Sigmoid colon (tissue), 7 donors: ENCODE measurements around the gene DUXA. TPM values are rescaled to one million over a fixed set of nuclear protein-coding genes. Genes with fewer than 3 reads are reported as not detected.
"Not testable (repeated sequence)": the region's sequence is repeated elsewhere in the genome, so short reads cannot be mapped to it uniquely, and the experiment has no call there.

Source experiments
- DNase-seq: peaks from one replicate; pipeline ENCODE4 v3.0.0-alpha.2; 2019
- H3K27ac ChIP-seq, 4 donors: fragments of 200-600 bp; sonication (generic); one replicate each; pipeline ENCODE4 v1.5.1; 2016 to 2019; ENCODE audit warnings: mild to moderate bottlenecking in 1 of 4
- H3K27me3 ChIP-seq, 3 donors: fragments of 200-600 bp; sonication (generic); one replicate each; pipeline ENCODE4 v1.5.1; 2019; ENCODE audit warnings: mild to moderate bottlenecking in 1 of 3
- H3K36me3 ChIP-seq, 4 donors: fragments of 200-600 bp; sonication (generic); one replicate each; pipeline ENCODE4 v1.5.1; 2016 to 2019
- H3K4me1 ChIP-seq, 4 donors: fragments of 200-600 bp; sonication (generic); one replicate each; pipeline ENCODE4 v1.5.1; 2017 to 2019
- H3K4me3 ChIP-seq, 4 donors: fragments of 200-600 bp; sonication (generic); one replicate each; pipeline ENCODE4 v1.5.1; 2017 to 2019; ENCODE audit warnings: mild to moderate bottlenecking in 2 of 4, moderate library complexity in 1 of 4
- H3K9me3 ChIP-seq, 4 donors: fragments of 200-600 bp in 3 of 4; sonication (generic) in 3 of 4; one replicate each; pipeline versions ENCODE4 v1.5.1 to v1.6.1; 2013 to 2019
- EP300 ChIP-seq, 4 donors: sonication (generic); formaldehyde crosslinking; IDR thresholded peaks; one replicate each; pipeline ENCODE4 v1.6.1; 2017; ENCODE audit warnings: antibody characterized with exemption in 4 of 4
- POLR2A ChIP-seq, 2 donors: fragments of 450-650 bp; IDR thresholded peaks; one replicate each; pipeline ENCODE4 v1.6.1; 2016; ENCODE audit warnings: antibody characterized with exemption in 2 of 2, mild to moderate bottlenecking in 2 of 2, moderate library complexity in 2 of 2
- POLR2AphosphoS5 ChIP-seq, 4 donors: sonication (generic); formaldehyde crosslinking; IDR thresholded peaks; one replicate each; pipeline ENCODE4 v1.6.1; 2017; ENCODE audit warnings: antibody characterized with exemption in 4 of 4
- WGBS, 2 donors: extraction: QIAGEN DNeasy Blood & Tissue Kit; methylation state at CpG; one replicate each; pipeline ENCODE4 v1.1.7; 2013; 5-methylcytosine and 5-hydroxymethylcytosine counted together
- intact Hi-C: fragments of 100-400 bp; cut with DNase I; formaldehyde crosslinking; loops from one replicate; pipeline ENCODE4 v1.15.1; 2023
- polyA plus RNA-seq, 3 donors: library from polyadenylated mRNA; stranded (reverse); fragments of 200-250 nt; gene quantifications; one replicate each; pipeline ENCODE4 v1.2.3, GENCODE V29; 2013
- total RNA-seq, 4 donors: library from RNA; depleted of rRNA; stranded (reverse); fragments of >200 nt; gene quantifications; one replicate each; pipeline ENCODE4 v1.1.0, GENCODE V29; 2016
- TF ChIP-seq, protein P1 (sequence below), 4 experiments: fragments of 450-650 bp in 3 of 4; fragments of 200-600 bp in 1 of 4; IDR thresholded peaks; one replicate each; pipeline ENCODE4 v1.5.1; 2016 to 2019; ENCODE audit warnings: antibody characterized with exemption in 4 of 4, mild to moderate bottlenecking in 3 of 4, moderate library complexity in 2 of 4
- donor health status: healthy with polysubstance abuse.
- donor health status: Bipolar disorder and iron deficiency.
- donor health status: healthy.

The DUXA gene
- total and polyA plus RNA-seq, 7 donors, result not detected

GRCh38 chr19:57123882-57124281 lies 43.4 kb downstream of the DUXA start:
- 38 to 42% methylated on average over 4 of the region's 4 CpGs for WGBS, 2 donors
- no peak for DNase-seq

DNA sequence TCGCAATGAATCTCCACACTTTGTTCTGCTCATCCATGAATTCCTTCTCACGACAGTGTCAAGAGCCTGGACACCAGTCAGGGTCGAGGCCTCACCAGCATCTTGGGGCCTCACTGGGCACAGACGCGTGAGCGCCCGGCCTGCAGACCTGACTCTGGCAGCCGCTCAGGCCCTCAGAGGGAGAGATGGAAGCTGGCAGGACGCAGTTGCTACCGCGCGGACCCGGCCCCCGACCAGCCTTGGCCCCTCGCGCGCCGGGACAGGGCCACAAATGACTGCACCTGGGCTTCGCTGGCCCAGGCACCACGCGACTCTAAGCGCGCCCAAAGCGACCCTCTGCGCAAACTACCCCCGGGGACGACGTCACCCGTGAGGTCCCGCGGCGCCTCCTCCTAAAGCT lies 48.4 kb downstream of the DUXA start:
- Histone ChIP-seq H3K9me3 (peaks cover 0 to 14% (median 2%) of the 10 kb centered on the region in 4 donors), H3K36me3 (no peaks in the 10 kb centered on the region), H3K27ac (no peak overlapping the region), H3K4me3 (no peak overlapping the region), H3K27me3 (peaks cover 0 to 3% (median 0%) of the 10 kb centered on the region in 3 donors), H3K4me1 (no peaks in the 10 kb centered on the region)
- intact Hi-C loops, result no loop called here
- DNase-seq, result no peak
- WGBS, 2 donors, result 70 to 86% methylated on average over 32 of the region's 32 CpGs
- no peak for TF ChIP-seq POLR2A (IDR thresholded peaks at IDR 0.05)
- no peak for TF ChIP-seq POLR2AphosphoS5 (IDR thresholded peaks at IDR 0.05)
- TF ChIP-seq, protein P1, sequence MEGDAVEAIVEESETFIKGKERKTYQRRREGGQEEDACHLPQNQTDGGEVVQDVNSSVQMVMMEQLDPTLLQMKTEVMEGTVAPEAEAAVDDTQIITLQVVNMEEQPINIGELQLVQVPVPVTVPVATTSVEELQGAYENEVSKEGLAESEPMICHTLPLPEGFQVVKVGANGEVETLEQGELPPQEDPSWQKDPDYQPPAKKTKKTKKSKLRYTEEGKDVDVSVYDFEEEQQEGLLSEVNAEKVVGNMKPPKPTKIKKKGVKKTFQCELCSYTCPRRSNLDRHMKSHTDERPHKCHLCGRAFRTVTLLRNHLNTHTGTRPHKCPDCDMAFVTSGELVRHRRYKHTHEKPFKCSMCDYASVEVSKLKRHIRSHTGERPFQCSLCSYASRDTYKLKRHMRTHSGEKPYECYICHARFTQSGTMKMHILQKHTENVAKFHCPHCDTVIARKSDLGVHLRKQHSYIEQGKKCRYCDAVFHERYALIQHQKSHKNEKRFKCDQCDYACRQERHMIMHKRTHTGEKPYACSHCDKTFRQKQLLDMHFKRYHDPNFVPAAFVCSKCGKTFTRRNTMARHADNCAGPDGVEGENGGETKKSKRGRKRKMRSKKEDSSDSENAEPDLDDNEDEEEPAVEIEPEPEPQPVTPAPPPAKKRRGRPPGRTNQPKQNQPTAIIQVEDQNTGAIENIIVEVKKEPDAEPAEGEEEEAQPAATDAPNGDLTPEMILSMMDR (IDR thresholded peaks at IDR 0.05), result no peak
- no peak for TF ChIP-seq EP300 (IDR thresholded peaks at IDR 0.05)

More at GRCh38 chr19:57123882-57124281, 43.4 kb downstream of the DUXA start:
- Histone ChIP-seq H3K27ac (no peak overlapping the region), H3K9me3 (no peaks in the 10 kb centered on the region), H3K36me3 (no peaks in the 10 kb centered on the region), H3K4me1 (no peaks in the 10 kb centered on the region), H3K27me3 (peaks cover 0 to 18% (median 6%) of the 10 kb centered on the region in 3 donors), H3K4me3 (no peak overlapping the region)
- TF ChIP-seq, protein P1 (IDR thresholded peaks at IDR 0.05), result no peak
- TF ChIP-seq POLR2AphosphoS5 (IDR thresholded peaks at IDR 0.05) (no peak), EP300 (IDR thresholded peaks at IDR 0.05) (no peak), POLR2A (IDR thresholded peaks at IDR 0.05) (no peak)
- intact Hi-C loops, result no loop called here

DNA sequence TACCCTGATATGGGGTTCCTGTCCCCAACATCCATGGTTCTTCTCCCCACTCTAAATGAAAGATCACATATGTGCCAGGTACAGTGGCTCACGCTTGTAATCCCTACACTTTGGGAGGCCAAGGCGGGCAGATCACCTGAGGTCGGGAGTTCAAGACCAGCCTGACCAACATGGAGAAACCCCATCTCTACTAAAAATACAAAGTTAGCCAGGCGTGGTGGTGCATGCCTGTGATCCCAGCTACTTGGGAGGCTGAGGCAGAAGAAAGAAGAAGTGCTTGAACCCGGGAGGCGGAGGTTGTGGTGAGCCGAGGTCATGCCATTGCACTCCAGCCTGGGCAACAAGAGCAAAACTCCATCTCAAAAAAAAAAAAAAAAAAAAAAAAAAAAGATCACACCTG lies 53.8 kb downstream of the DUXA start:
- 84 to 86% methylated on average over 7 of the region's 7 CpGs for WGBS, 2 donors
- H3K4me1 ChIP-seq, DNase-seq, H3K27ac ChIP-seq, H3K36me3 ChIP-seq, H3K4me3 ChIP-seq, intact Hi-C loops: not testable (repeated sequence)
- Histone ChIP-seq H3K27me3 (peaks cover 0 to 13% (median 0%) of the 10 kb centered on the region in 3 donors), H3K9me3 (peaks cover 0 to 31% (median 25%) of the 10 kb centered on the region in 4 donors)

DNA sequence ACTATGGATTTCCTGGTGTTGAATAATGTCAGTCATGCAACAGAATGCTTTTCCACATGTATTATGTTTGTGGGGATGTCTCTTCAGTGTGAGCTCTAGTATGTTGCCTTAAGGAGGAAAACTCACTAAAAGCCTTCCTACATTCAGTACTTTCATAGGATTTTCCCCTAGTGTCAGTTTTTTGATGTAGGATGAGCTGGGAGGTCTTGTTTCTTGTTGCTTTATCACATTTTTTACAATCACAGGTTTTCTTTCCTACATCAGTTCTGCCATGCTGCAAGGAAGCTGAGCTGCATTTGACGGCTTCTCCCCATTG lies 56.0 kb downstream of the DUXA start:
- Histone ChIP-seq H3K9me3 (peaks cover 0 to 27% (median 25%) of the 10 kb centered on the region in 4 donors), H3K4me1 (peaks cover 0 to 5% (median 0%) of the 10 kb centered on the region in 4 donors), H3K27me3 (peaks cover 6 to 31% (median 11%) of the 10 kb centered on the region in 3 donors), H3K4me3 (no peak overlapping the region), H3K36me3 (no peaks in the 10 kb centered on the region), H3K27ac (no peak overlapping the region)
- DNase-seq, result no peak
- 93 to 94% methylated on average over 1 of the region's 1 CpG for WGBS, 2 donors
- TF ChIP-seq, protein P1 (IDR thresholded peaks at IDR 0.05), result no peak
- TF ChIP-seq EP300 (IDR thresholded peaks at IDR 0.05), result no peak
- intact Hi-C loops, result no loop called here

DNA sequence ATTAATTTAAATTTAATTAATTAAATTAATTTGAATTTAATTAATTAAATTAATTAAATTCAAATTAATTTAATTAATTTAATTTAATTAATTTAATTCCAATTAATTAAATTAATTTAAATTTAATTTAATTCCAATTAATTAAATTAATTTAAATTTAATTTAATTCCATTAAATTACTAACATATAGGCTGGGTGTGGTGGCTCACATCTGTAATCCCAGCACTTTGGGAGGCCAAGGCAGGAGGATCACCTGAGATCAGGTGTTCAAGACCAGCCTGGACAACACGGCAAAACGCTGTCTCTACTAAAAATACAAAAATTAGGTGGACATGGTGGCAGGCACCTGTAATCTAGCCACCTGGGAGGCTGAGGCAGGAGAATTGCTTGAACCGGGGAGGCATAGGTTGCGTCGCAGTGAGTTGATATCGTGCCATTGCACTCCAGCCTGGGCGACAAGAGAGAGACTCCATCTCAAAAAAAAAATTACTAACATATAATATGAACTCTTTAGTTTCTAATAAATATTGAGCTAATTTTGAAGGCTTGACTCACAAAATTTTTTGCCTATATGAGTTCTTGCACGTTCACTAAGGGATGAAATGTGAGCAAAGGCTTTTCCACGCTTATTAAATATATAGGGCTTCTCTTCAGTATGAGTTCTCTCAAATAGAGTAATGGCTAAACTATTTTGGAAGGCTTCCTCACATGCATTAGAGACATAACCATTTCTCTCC lies 56.5 kb downstream of the DUXA start:
- peaks cover 11 to 36% (median 16%) of the 10 kb centered on the region in 3 donors for H3K27me3 ChIP-seq
- 86 to 91% methylated on average over 9 of the region's 9 CpGs for WGBS, 2 donors
- no peaks in the 10 kb centered on the region for H3K36me3 ChIP-seq
- peak; percentile 15 for DNase-seq
- no peak for TF ChIP-seq POLR2AphosphoS5 (IDR thresholded peaks at IDR 0.05)
- no peak for TF ChIP-seq POLR2A (IDR thresholded peaks at IDR 0.05)
- TF ChIP-seq, protein P1 (IDR thresholded peaks at IDR 0.05), result no peak
- TF ChIP-seq EP300 (IDR thresholded peaks at IDR 0.05), result no peak
- no peak overlapping the region for H3K4me3 ChIP-seq
- H3K27ac ChIP-seq, result no peak overlapping the region
- peaks cover 0 to 7% (median 0%) of the 10 kb centered on the region in 4 donors for H3K4me1 ChIP-seq
- intact Hi-C loops, result no loop called here
- H3K9me3 ChIP-seq, result peaks cover 0 to 27% (median 24%) of the 10 kb centered on the region in 4 donors
